Lower lobe of right lung (tissue), 2 donors: ENCODE data around the gene CARS1. TPM values are rescaled to one million over a fixed set of nuclear protein-coding genes. Genes with fewer than 3 reads are reported as not detected.

Experiments
- ATAC-seq, 2 donors: fragments of 200-7000 bp; cut with Tn5 transposase; one replicate each; pipeline ENCODE4 v1.9.1; 2020 to 2022; ENCODE audit warnings: mild to moderate bottlenecking in 2 of 2, moderate library complexity in 2 of 2
- DNase-seq: peaks from one replicate; pipeline ENCODE4 v3.0.0-alpha.2; 2020
- H3K27ac ChIP-seq: fragments of 200-600 bp; one replicate; pipeline ENCODE4 v1.8.0; 2022
- H3K27me3 ChIP-seq: fragments of 200-600 bp; one replicate; pipeline ENCODE4 v1.8.0; 2022; ENCODE audit warnings: low read depth
- H3K36me3 ChIP-seq: fragments of 200-600 bp; one replicate; pipeline ENCODE4 v1.8.0; 2022; ENCODE audit warnings: mild to moderate bottlenecking
- H3K4me1 ChIP-seq: fragments of 200-600 bp; one replicate; pipeline ENCODE4 v1.8.0; 2022
- H3K4me3 ChIP-seq: fragments of 200-600 bp; one replicate; pipeline ENCODE4 v1.8.0; 2022; ENCODE audit warnings: mild to moderate bottlenecking
- H3K9me3 ChIP-seq: fragments of 200-600 bp; one replicate; pipeline ENCODE4 v1.8.0; 2022
- CTCF ChIP-seq: fragments of 200-600 bp; IDR thresholded peaks from one replicate; pipeline ENCODE4 v1.8.0; 2022; ENCODE audit warnings: antibody characterized with exemption, mild to moderate bottlenecking
- intact Hi-C: fragments of 100-400 bp; cut with DNase I; formaldehyde crosslinking; loops from one replicate; pipeline ENCODE4 v1.11.0; 2022
- total RNA-seq: library from RNA; stranded (reverse); fragmentation: NEBNext Ultra II Directional; extraction: Animal tissue kit (Norgen Biotek cat#: 25700); gene quantifications from one replicate; pipeline ENCODE4 v1.2.1, GENCODE V29; 2021
- donor health status: DM: no; HTN: yes; CAD: no; lungs with severe emphysema.

CARS1 gene
- total RNA-seq, 1 donor from 2014 or later, result 40.2 TPM

DNA sequence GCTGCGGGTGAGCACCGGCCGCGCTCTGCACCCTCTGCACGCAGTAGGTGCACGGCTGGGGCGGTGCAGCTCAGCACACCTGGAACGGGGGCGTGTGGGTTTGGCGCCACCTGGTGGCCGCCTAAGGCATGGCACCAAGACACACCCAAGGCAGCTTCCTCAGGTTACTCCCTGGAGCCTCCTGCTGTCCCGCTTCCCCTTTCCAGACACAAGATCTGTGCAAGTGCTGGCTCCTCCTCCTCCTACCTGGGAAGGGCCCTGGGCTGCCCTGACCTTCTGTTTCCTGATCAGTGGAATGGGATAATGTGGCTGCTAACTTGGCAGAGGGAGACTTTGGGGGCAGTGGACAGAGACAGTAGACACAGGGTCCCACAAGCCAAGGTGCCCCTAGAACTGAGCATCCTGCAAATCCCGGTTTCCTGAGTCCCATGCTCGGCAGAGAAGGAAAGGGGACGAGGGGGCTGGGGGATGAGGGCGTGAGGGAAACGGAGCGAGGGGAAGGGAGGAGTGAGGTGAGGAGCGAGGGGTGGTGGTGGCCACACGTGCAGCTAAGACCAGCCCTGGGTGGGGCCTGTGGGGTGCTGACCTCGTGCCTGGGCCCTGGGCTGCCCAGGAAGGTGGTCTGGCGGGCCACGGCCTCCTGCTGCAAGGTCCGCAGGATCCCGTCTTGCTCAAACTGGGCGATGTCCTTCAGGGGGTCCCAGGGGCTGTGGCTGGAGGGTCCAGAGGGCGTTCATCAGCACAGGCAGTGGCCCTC is 34.8 kb upstream of the CARS1 start:
- Histone ChIP-seq H3K27me3 (no peaks in the 10 kb centered on the region), H3K27ac (no peak overlapping the region), H3K36me3 (peaks cover 54% of the 10 kb centered on the region), H3K9me3 (no peaks in the 10 kb centered on the region), H3K4me1 (peaks cover 17% of the 10 kb centered on the region), H3K4me3 (no peak overlapping the region)
- peak; percentile 99 for TF ChIP-seq CTCF
- intact Hi-C loops, result loop anchor here (10.0 kb wide), 1 partner anchor 57 kb away; no protein-coding TSS in a partner anchor
- ATAC-seq (peak; percentile 80 to 81), DNase-seq (peak; percentile 79)

DNA sequence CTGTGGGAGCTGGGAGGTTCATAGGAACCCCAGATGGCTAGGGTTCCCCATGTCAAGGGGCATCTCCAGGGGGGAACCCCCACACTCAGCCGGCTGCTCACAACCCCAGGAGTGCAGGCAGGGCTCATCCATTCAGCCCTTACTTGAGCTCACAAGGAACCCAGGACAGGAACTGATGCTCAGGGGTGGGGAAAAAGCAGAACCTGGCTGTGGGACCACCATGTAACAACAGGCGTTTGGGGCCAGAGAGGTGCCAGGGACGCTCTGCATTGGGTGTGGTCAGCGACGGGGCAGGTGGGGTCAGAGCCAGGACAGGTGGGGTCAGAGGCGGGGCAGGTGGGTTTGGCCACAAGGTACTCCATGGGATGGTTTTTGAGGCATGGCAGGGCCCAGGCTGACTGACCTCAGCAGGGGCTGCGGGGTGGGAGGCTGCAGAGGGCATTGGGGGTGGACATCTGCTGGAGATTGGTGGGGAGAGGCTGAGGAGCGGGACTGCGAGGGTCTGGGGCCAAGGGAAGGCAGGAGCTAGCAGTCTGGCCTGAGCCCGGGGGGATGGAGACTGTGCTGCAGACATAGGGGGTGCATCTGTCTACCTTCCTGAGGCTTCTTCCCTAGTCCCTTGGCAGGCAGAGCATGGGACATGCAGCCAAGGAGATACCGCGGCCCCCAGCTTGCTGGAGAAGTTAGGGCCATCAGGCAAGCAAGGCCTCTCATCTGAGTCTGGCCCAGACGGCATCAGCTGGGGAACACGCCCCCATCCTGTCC is 34.0 kb upstream of the CARS1 start:
- DNase-seq (peak; percentile 43), ATAC-seq (no peak)
- no peak overlapping the region for H3K4me3 ChIP-seq
- no peak for TF ChIP-seq CTCF
- H3K36me3 ChIP-seq, result peaks cover 54% of the 10 kb centered on the region
- H3K9me3 ChIP-seq, result no peaks in the 10 kb centered on the region
- H3K27me3 ChIP-seq, result no peaks in the 10 kb centered on the region
- H3K27ac ChIP-seq, result no peak overlapping the region
- intact Hi-C loops, result loop anchor here (10.0 kb wide), 1 partner anchor 56 kb away; no protein-coding TSS in a partner anchor
- peaks cover 17% of the 10 kb centered on the region for H3K4me1 ChIP-seq

DNA sequence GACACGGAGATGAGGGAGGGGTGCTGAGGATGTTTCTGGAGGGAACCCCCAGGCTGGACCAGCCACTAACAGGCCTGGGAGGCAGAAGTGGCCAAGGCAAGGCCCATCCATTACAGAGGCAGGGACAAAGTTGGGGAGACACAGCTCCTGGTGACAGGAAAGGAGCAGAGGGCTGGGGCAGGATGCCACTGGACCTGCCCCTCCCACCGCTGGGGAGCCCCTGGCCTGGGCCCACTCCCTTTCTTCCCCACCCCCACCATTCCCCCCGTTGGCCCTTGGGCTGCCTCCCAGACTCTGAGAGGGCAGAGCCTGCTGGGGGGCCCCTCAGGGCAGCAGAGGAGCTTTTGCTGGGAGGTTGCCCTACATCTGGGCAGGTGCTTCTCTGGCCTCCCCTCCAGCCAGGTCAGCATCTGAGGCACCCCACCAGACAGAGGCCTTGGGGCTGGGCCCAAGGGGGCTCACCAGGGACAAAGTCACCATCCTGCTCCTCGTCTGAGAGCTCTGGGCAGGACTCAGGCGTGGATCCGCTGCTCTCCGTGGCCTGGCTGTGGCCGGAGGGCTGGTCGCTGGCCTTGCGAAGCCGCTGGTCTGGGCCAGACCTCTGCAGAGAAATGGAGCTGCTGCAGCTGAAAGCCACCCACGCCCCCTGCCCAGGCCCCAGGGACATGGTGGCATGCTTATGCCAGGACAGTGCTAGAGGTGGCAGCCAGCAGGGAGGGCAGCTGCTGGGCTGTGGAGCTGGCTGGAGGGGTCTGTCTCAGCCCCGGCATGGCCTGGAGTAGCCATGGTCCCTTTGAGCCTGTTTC is 33.1 kb upstream of the CARS1 start:
- no peaks in the 10 kb centered on the region for H3K27me3 ChIP-seq
- H3K9me3 ChIP-seq, result no peaks in the 10 kb centered on the region
- no peak overlapping the region for H3K4me3 ChIP-seq
- DNase-seq (no peak), ATAC-seq (no peak)
- peaks cover 54% of the 10 kb centered on the region for H3K36me3 ChIP-seq
- no peak overlapping the region for H3K27ac ChIP-seq
- no peak for TF ChIP-seq CTCF
- peaks cover 16% of the 10 kb centered on the region for H3K4me1 ChIP-seq
- intact Hi-C loops, result loop anchor here (10.0 kb wide), 1 partner anchor 55 kb away; no protein-coding TSS in a partner anchor

DNA sequence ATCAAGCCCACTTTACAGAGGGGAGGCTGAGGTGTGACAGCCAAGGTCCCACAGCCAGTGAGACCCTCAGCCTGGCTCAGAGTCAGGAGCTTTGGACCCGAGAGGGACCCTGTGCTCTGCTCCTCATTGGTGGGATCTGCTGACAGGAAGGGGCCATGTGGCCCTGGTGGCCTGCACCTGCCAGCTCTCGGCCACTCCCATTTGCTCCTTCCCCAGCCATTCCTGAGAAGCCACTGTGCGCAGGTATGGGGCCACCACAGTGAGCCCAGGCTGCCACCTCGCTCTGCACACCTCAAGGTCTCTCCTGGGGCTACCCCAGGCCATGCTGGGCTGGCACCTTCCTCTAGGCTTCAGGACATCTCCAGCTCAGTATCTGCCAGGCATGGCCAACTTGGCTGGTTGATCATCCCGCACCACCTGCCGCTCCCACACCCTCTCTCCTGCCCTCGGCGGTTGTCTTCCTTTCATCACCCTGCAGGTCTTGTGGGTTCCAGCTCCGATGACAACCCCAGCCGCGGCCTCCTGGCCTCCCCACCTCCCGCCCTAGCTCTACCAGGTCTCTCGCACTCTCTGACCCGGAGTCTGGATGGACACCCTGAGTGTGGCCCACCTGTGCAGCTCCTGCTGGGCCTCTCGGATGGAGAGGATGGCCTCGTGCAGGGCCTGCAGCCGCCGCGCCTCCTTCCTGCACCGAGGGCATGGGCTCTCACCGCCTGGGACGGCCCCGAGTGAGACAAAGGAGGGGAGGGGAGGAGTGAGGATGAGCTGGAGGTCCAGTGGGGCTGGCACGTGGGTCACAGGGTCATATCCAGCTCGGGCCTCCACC is 32.2 kb upstream of the CARS1 start:
- H3K27ac ChIP-seq, result no peak overlapping the region
- TF ChIP-seq CTCF, result no peak
- ATAC-seq (no peak), DNase-seq (no peak)
- no peaks in the 10 kb centered on the region for H3K9me3 ChIP-seq
- H3K4me1 ChIP-seq, result peaks cover 7% of the 10 kb centered on the region
- no peaks in the 10 kb centered on the region for H3K27me3 ChIP-seq
- H3K4me3 ChIP-seq, result no peak overlapping the region
- intact Hi-C loops, result loop anchor here (10.0 kb wide), 1 partner anchor 55 kb away; no protein-coding TSS in a partner anchor
- peaks cover 49% of the 10 kb centered on the region for H3K36me3 ChIP-seq
